ENCODE results near the gene SCN4B. TPM values are rescaled to one million over a fixed set of nuclear protein-coding genes. Genes with fewer than 3 reads are reported as not detected.

SCN4B gene
- polyA plus RNA-seq, 4 donors: 1.0 to 1.9 (median 1.5) TPM

DNA sequence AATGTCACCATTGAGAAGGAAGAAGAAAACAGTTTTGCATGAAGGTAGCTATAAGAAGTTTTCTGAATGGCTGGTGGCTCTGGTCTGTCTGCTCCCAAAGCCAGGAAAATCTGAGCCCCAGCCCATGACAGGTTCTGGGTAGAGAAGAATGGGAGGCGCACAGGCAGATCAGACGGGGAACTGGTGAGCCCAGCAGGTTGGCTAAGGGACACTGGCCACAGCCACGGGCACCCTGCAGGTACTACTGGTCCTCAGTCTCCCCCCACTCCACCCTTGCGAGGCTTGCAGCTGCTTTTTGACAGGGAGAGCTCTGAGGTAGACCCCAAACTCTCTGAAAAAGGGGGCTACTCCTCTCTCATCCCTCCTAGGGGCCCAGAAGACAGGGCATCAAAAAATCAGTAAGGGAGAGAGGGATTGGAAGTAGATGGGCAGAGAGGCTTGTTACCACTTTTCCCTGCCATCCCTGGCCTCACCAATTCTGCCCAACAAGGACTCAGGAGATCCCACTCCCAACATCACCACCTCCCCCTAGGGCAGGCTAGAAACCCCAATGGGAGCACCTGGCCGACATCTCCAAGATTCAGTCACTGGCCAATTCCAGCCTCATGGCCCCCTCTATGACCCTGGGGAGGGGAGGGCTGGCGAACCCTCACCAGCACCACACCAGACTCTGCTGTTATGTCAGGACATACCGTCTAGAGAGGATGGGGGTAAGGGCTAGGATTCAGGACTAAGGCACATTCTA, 17.4 kb downstream of the SCN4B start:
- DNase-seq (ENCODE audit: low read depth in 4 of 4, low spot score in 2 of 4): no peak

DNA sequence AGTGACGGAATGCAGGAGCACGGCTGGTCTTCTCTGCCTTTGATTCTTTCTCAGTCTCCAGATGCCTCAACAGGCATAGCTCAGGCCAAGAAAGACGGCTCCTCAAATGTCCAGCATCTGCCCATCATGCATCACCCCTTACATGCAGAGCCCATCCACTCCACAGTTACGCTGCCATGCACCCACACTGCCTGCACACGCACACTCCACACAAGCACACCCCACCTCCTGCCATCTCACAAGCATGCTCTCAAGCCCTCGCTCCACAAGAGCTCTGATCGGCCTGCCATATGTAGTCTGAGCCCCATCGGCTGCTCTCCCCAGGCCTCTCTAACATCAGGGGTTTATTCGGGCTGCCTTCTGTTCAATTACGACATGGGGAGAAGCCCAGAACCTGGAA, 18.8 kb downstream of the SCN4B start:
- no peak for DNase-seq (ENCODE audit: low read depth in 4 of 4, low spot score in 2 of 4)

DNA sequence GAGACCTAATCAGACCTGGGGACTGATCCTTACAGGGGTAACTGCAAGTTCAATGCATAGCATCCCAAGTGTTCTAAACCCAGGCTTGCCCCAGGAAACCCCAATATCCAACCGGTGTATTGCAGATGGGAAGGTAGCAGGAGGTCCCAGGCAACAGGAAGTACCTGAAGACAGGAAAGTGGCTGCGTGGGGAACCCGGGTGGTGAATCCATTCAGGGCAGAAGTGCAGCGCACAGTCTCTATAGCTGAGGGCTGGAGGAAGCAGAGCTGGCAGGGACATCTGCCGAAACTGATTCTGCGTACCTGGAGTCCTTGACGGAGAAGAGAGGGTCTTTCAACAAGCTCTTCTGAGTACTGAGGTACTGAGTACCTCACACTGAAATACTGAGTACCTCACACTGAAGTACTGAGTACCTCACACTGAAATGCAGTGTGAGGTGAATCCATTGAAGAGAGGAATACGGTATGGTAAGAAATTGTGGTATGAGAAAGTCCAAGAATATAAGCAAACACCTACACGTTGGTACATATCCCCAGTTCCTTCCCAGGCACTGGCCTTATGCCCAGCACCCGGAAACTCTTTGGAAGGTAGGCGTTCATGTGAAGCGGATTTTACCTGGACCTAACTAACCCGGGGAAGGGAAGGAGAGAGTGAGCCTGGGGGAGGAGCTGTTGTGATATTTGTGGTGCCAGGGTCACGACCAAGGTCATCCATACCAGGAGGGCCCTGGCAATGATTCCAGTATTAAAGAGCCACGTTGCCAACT, 20.1 kb downstream of the SCN4B start:
- no peak for DNase-seq (ENCODE audit: low read depth in 4 of 4, low spot score in 2 of 4)

DNA sequence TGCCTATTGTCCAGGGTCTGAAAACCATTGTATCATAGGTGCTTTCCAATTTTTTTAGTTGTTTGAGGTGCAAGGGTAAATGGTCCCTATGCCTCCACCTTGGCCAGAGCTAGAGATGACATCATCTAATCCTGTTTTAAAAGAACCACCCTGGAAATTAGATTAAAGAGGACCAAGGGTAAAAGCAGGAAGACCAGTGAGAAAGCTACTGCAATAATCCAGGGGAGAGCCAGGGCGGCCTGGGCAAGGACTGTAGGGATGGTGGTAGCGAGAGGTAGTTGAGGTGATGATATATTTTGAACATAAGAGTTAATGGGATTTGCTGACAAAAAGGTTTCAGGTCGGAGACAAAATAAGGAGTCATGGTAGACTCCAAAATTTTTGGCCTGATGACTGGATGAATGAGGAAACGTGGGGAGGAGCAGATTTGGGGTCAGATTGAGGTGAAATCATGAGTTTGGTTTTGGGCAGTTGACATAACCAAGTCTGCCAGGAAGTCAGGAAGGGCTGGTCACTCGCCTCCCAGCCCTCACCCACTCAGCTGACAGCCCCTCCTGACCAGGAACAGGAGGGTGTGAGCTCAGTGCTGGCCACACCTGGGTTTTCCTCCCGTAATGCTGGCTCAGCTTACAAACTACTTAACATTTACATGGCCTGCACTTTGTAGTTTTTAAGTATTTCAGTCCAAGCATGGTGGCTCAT, 23.0 kb downstream of the SCN4B start:
- DNase-seq (ENCODE audit: low read depth in 4 of 4, low spot score in 2 of 4): no peak

DNA sequence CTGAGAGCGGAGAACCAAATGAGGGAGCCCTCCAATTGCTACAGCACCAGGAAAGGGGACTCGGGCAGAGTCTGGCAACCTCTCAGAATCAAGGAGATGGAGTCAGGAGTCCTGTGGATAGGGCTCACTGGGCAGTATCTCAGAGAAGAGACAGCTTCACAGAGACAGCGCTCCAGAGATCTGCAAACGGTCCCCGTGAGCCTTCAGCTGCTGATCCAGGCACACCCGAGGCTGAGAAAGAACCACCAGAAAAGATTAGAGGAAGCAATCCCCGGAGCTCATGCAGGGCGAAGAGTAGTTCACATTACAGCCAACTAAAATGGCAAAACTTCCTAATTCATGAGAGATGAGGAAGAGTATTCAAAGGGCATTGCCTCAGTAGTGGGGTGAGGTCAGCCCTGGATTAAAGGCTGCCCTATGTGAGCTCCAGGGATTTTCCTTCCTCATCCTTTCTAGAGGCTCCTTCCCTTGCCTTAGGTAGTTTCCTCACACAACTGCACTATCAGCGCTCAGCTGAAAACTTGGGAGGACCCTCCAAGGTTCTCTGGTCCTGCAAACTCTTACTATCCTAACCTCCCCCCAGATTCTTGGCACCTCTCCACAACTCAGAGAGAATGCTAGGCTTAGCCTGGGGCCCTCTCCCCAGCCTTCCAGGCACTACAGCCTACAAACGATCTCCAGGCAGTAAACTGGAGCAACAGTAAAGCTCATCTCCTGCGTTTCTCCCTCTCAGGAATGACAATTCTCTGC, 23.7 kb downstream of the SCN4B start:
- DNase-seq (ENCODE audit: low read depth in 4 of 4, low spot score in 2 of 4): no peak

DNA sequence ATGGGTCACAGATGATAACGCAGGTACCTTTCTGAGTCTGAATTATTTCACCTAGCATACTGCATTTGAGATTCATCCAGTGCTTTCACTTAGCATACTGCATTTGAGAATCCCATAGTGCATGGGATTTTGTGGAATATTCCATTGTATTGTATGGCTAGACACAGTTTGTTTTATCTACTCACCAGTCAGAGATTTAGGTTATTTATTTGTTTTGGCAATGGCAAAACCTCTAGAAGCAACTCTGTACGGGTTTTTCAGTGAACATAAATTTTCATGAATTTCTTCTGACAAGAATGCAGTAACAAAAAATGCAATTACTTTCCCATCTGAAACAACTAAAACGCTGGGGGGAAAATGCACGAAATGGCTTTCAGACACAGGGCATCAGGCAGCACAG, 24.3 kb downstream of the SCN4B start:
- no peak for DNase-seq (ENCODE audit: low read depth in 4 of 4, low spot score in 2 of 4)

DNA sequence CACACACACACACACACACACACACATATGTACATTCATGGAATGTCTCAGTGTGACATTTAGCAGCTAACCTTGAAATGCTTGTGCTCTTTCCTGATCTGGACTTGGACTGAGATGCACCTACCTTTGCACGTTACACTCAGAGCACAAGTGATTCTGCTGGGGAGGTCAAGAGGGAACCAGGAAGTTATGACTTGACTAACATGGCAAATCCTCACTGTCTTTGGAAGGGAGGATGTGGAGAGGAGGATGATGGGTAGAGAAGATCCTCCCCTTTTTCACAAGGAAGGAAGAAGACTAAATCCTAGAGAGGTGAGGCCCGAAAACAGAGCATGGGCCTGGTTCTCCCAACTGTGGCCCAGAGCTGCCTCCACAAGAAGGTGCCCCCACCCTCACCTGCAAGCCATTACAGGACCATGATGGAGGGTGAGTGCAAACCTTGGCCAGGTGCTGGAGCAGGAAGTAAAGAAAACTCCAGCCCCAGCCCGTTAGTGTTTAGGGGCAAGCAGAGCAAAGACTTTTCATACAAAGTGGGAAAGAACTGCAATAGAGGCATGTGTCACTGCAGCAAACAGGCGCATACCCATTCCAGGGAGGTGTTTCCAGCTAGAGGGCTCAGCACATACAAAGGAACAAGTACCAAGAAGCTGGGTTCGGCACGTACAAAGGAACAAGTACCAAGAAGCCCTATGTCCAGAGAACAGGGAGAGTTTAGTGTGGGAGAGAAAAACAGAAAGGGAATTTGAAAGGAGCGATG, 26.4 kb downstream of the SCN4B start:
- DNase-seq (ENCODE audit: low read depth in 4 of 4, low spot score in 2 of 4): no peak

DNA sequence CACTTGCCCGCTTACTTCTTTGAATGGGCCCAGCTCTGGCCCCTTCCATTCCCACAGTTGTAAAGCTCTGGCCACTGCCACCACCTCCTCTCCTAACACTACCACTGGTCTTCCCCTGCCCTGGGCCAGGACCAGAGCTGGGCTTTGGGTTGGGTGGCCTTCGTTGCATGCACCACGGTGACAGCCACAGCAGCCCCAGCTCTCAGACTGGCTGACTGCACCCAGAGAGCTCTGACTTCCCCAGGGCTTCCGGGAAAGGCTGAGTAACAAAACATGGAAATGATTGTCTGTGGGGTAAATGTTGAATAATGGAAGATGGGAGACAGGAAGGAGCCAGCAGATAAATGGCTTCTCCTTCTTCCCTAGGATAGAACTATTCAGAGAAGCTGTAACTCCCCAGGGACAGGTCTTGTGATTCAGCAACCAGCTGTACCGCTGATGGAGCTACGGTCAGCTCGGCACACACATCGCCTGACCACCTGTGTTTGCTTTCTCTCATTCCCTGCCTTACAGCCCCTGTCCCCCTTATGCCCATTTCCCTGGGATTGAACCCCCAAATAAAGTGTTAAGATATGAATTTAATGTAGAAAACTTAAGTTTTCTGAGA, 27.6 kb downstream of the SCN4B start:
- DNase-seq (ENCODE audit: low read depth in 4 of 4, low spot score in 2 of 4): no peak

DNA sequence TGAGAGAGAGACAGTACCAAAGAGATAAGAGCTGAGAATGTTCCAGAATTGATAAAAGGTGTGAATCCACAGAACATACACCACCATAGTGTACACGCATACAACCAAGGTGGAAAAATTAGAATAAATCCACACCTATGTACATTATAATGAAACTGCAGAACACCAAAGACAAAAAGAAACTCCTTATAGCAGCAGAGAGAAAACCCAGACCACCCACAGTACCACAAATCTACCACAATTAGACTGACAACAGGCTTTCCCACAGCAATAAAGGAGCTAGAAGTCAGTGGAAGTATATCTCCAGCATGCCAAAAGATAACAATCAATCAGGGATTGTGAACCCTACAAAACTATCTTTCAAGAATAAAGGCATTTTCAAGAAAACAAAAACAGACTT, 31.8 kb downstream of the SCN4B start:
- DNase-seq (ENCODE audit: low read depth in 4 of 4, low spot score in 2 of 4): no peak

DNA sequence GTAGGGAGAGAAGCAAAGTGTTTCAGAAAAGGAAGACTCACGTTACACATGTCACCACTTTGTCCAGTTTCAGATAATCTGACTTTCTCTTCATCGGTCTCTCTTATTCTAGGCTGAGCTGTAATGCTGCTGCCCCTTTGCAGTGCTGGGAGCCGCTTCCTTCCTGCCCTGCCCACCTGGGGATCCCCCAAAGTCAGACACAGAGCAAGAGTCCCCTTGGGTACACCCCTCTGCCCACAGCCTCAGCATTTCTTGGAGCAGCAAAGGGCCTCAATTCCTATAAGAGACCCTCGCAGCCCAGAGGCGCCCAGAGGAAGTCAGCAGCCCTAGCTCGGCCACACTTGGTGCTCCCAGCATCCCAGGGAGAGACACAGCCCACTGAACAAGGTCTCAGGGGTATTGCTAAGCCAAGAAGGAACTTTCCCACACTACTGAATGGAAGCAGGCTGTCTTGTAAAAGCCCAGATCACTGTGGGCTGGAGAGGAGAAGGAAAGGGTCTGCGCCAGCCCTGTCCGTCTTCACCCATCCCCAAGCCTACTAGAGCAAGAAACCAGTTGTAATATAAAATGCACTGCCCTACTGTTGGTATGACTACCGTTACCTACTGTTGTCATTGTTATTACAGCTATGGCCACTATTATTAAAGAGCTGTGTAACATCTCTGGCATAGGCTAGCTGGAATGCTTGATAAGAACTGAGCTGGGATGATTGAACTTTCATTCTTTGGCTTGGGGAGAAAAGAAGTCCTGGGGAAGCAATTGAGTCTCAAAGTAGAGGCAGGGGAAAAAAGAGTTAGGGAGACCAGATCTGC, 34.6 kb downstream of the SCN4B start:
- DNase-seq (ENCODE audit: low read depth in 4 of 4, low spot score in 2 of 4): no peak

DNA sequence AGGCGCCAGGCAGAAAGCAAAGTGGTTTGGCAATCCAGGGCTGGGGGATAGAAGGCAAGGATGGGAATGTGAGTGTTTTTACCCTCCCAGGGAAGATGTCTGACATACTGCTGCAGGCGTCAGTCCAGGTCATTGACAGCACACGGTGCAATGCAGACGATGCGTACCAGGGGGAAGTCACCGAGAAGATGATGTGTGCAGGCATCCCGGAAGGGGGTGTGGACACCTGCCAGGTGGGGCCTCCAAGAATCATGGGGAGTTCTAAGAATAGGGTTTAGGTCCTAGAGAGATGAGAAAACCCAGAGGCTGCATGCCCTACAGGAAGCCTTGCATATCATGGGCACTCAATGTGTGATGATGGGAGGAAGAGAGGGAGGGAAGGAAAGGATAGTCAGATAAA, 37.6 kb downstream of the SCN4B start:
- no peak for DNase-seq (ENCODE audit: low read depth in 4 of 4, low spot score in 2 of 4)

DNA sequence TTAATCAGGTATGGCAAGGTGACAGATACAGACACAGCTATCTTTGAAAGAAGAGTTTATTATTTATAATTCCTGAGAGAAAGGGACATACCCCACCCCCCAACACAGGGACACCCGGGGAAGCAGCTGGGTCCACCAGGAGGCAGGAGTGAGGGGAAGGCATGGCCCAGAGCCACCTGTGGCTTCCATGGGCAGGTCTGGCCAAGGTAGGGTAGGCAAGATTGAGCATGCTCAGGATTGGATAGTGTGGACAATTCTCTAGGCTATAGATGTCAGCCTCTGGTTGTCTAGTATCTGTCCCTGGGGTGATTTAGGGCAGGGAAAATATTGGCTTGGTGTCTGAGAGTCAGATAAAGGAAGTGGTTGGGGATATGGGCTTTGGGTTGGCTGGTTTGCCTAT, 38.4 kb downstream of the SCN4B start:
- no peak for DNase-seq (ENCODE audit: low read depth in 4 of 4, low spot score in 2 of 4)

DNA sequence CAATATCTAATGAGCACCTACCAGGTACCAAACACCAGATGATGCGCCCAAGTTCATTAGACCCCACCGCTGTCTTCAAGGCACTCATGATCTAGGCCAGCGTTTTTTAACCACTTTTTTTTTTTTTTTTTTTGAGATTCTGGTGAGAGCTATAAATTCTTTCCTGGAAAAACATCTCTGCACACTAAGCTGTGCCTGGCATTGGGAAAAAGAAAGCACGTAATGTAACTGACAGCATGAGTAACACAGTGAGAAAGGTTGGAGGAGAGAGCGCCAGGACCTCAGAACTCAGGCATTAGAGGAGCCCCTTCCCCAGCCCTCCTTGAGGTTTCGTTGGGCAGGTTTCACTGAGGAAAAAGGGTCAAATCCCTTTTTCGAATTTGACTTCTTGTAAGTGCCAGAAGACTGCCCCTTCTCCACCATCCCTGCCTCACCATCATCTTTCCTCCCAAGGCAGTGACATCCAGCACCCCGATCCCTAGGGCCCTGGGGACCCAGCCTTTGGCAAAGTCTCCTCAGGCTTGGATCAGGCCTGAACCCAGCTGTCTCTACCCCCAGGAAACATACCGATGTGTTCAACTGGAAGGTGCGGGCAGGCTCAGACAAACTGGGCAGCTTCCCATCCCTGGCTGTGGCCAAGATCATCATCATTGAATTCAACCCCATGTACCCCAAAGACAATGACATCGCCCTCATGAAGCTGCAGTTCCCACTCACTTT, 39.8 kb downstream of the SCN4B start:
- DNase-seq (ENCODE audit: low read depth in 4 of 4, low spot score in 2 of 4): no peak

DNA sequence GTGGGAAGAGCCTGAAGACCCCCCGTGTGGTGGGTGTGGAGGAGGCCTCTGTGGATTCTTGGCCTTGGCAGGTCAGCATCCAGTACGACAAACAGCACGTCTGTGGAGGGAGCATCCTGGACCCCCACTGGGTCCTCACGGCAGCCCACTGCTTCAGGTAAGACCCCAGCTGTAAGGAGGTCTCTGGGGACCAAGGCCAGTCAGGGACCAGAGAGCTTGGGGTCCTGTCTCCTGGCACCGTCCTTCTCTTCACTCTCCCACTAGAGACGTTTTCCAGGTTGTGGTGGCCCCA, 40.9 kb downstream of the SCN4B start:
- no peak for DNase-seq (ENCODE audit: low read depth in 4 of 4, low spot score in 2 of 4)

DNA sequence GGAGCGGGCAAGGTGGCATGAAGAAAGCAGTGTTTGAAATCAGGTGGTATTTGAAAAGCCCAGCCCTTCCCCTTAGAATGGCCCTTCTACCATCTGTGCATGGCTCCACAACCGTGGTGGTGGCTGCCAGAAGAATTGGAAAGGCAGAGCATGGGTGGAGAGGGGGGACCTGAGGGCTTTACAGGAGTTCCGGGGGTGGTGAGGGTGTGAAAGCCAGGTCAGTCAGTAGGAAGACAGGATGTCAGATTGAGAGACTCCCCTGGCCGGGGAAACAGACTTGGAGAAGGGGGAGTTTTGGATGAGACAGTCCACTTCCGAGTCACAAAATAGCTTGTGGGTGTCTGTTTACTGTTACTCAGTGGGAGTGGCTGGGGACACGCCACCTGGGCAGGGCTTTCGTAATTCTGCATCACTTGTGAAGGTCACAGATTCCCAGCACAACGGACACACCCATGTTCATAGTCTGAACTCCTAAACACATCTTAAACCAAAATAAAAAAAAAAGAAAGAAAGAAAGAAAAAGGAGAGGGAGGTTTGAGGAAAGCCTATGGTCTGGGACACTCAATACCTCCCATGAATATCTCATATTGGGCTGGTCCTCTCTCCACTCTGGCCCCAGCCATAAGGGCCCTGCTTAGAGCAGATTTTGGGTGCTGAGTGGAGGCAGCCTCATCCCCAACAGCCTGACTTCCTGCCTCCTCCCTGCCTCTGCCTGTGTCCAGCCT, 41.4 kb downstream of the SCN4B start:
- DNase-seq (ENCODE audit: low read depth in 4 of 4, low spot score in 2 of 4): no peak

DNA sequence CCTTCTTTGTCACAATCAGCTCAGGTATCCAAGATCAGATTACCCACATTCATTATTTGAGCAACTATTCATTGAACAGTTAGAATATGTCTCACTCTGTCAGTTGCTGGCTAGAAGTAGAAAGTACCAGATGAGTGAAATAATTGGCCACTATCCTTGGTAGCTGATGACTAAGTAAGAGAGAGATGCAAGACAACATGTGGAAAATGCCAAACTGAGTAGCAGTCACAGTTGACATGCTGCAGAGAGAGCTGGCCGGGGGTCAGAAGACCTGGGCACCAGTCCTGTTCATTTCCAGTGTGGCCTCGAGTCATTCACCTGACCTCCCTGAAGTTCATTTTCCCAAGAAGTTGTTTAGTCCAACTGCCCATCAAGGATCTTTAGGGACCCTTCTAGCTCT, 43.4 kb downstream of the SCN4B start:
- DNase-seq (ENCODE audit: low read depth in 4 of 4, low spot score in 2 of 4): no peak

DNA sequence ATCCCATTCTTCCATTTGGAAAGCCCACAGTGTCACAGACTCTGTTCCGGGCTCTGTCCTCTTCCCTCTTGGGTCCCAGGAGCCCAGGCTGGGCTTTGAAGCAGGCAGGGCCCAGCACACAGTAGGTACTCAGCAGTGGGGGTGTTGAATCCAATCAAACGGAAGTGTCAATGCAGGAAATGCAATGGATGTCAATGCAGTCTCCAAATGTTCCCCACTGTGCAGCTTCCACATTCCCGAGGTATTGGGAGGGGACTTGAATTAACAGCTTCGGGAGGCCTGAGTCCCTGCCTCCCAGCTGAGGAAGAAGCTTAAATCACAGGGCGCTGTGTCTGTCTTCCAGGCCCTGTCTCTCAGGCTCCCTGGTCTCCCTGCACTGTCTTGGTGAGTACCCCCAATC, 44.1 kb downstream of the SCN4B start:
- DNase-seq (ENCODE audit: low read depth in 4 of 4, low spot score in 2 of 4): no peak

DNA sequence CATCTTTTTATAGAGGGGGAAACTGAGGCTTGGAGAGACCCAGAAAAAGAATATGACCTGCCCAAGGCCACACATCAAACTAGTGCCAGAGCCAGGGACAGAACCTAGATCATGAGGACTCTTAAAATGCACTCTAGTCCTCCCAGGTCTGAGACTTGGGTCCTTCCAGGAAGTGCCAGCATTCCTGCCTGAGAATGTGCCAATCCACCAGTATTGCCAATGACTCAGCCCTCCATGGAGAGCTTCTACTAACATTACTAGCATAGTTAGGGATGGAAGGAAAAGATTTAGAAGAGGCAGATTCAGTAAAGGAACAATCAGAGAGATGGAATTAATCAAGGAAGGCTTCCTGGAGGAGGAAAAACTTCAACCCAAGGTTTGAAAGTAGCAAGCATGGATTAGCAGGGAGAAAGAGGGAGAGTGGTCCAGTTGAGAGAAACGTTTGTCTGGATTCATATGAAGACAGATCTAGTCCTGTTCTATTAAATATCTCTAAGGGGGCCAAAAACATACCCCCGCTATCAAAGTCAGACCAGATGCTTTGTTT, 45.8 kb downstream of the SCN4B start:
- DNase-seq (ENCODE audit: low read depth in 4 of 4, low spot score in 2 of 4): no peak

All from left renal cortex interstitium (tissue), 4 donors.